ENCODE measurements around the gene USF3. TPM values are rescaled to one million over a fixed set of nuclear protein-coding genes. Genes with fewer than 3 reads are reported as not detected.
A peak's percentile ranks its signal among the peaks of the same experiment; 100 is the strongest.

The USF3 gene
- total and polyA plus RNA-seq, 2 of the 13 experiments (the other 11 are each of a cell fraction or from before 2014, with no cell fraction given): 6.3 to 15.2 TPM

GRCh38 chr3:113626503-113627371, 69.7 kb downstream of the USF3 start:
- H3K4me1 ChIP-seq (ENCODE audit: insufficient read depth, low read length): peaks cover 52% of the 10 kb centered on the region
- CTCF ChIA-PET (ENCODE audit: low intra/inter-chr PET ratio, low total read pairs): interaction anchor here (2.3 kb wide), 1 partner anchor 133 kb away, joined by 29 read pairs; no protein-coding TSS in a partner anchor
- H4K20me1 ChIP-seq (ENCODE audit: insufficient read depth, low read length): no peaks in the 10 kb centered on the region
- 18% methylated on average over 10 of the region's 10 CpGs for WGBS (ENCODE audit: low lambda C conversion rate)
- in situ Hi-C loops (cut with HindIII; ENCODE audit: extremely low pct_ligation_motif_present, low pct_unique_long_range_greater_than_20kb): loop anchor here (10.0 kb wide), 1 partner anchor 132 kb away; no protein-coding TSS in a partner anchor
- peak overlapping the region; percentile 3; the same call in 1 of the 2 replicates for H3K9ac ChIP-seq (ENCODE audit: insufficient read depth, low read depth, low read length)
- H3K27me3 ChIP-seq (ENCODE audit: control insufficient read depth in 1 of 2, insufficient read depth in 2 of 2, low read length in 2 of 2): 0 out of 5 replicates have a peak, but pooled peaks cover 0 to 9% of the 10 kb centered on the region in 2 experiments
- ATAC-seq (peak; percentile 85), FAIRE-seq (peak; percentile 34), DNase-seq (ENCODE audit: low spot score) (peak; percentile 61)
- H3K36me3 ChIP-seq (replicated peaks in 1 of 2; ENCODE audit: control insufficient read depth in 1 of 2, insufficient read depth in 2 of 2, low read length in 2 of 2): no peaks in the 10 kb centered on the region
- H3K4me3 ChIP-seq (replicated peaks in 1 of 3; ENCODE audit: insufficient read depth in 1 of 3, low read depth in 2 of 3, low read length in 3 of 3): 0 out of 6 replicates have a peak overlapping the region, but pooled peaks of 1 of the 3 experiments have one; percentile 9
- H2AFZ ChIP-seq (ENCODE audit: low read length): peak overlapping the region; percentile 54
- H3K9me3 ChIP-seq (ENCODE audit: low read length): no peaks in the 10 kb centered on the region
- POLR2A ChIA-PET: no interaction called here
- H3K27ac ChIP-seq (ENCODE audit: extremely low read length, insufficient read depth, low read length): no peak overlapping the region
- no TSS peak for BruUV-seq (replicated peaks)
- H3K79me2 ChIP-seq (ENCODE audit: insufficient read depth, low read length): no peaks in the 10 kb centered on the region
- intact Hi-C loops (cut with micrococcal nuclease; ENCODE audit: unreplicated experiment): loop anchor here (1.0 to 10.0 kb wide), 6 partner anchors 49 to 575 kb away; no protein-coding TSS in a partner anchor
- peak overlapping the region; percentile 62 for H3K4me2 ChIP-seq (ENCODE audit: low read depth, low read length)
- peak; percentile 70 for TF ChIP-seq SMC3 (IDR thresholded peaks at IDR 0.05; ENCODE audit: low read length)
- no peak for TF ChIP-seq PBX2 (CRISPR knock-in tag; IDR thresholded peaks at IDR 0.05)
- no peak for TF ChIP-seq ZNF567 (CRISPR knock-in tag; IDR thresholded peaks at IDR 0.05; ENCODE audit: borderline replicate concordance)
- no peak for TF ChIP-seq ZNF773 (CRISPR knock-in tag; IDR thresholded peaks at IDR 0.05; ENCODE audit: borderline replicate concordance)
- no peak for TF ChIP-seq ZNF367 (CRISPR knock-in tag; IDR thresholded peaks at IDR 0.05; ENCODE audit: borderline replicate concordance)
- 0 out of 2 replicates have a peak, but pooled peaks have one; percentile 43 for TF ChIP-seq ZNF124 (CRISPR knock-in tag; IDR thresholded peaks at IDR 0.05)
- no peak for TF ChIP-seq ZNF564 (CRISPR knock-in tag; IDR thresholded peaks at IDR 0.05)
- no peak for TF ChIP-seq ZSCAN20 (CRISPR knock-in tag; IDR thresholded peaks at IDR 0.05; ENCODE audit: borderline replicate concordance)
- no peak for TF ChIP-seq LCORL (IDR thresholded peaks at IDR 0.05)
- TF ChIP-seq LCORL (CRISPR knock-in tag; IDR thresholded peaks at IDR 0.05): peak; percentile 50; the same call in 1 of the 2 replicates
- TF ChIP-seq SIN3B (IDR thresholded peaks at IDR 0.05; ENCODE audit: low read length): no peak
- no peak for TF ChIP-seq ZNF788 (CRISPR knock-in tag; IDR thresholded peaks at IDR 0.05; ENCODE audit: borderline replicate concordance)
- no peak for TF ChIP-seq CREM (IDR thresholded peaks at IDR 0.05)
- no peak for TF ChIP-seq CREM (CRISPR knock-in tag; IDR thresholded peaks at IDR 0.05)
- TF ChIP-seq CREB1 (IDR thresholded peaks at IDR 0.05): no peak
- peak; percentile 20; the same call in 1 of the 2 replicates for TF ChIP-seq CREB1 (CRISPR knock-in tag; IDR thresholded peaks at IDR 0.05)
- TF ChIP-seq ZEB1 (IDR thresholded peaks at IDR 0.05; ENCODE audit: insufficient replicate concordance, low read depth): no peak
- TF ChIP-seq RAD51 (IDR thresholded peaks at IDR 0.05; ENCODE audit: borderline replicate concordance): no peak
- TF ChIP-seq REPIN1 (CRISPR knock-in tag; IDR thresholded peaks at IDR 0.05; ENCODE audit: borderline replicate concordance, low read depth): peak; percentile 43; the same call in 1 of the 2 replicates
- no peak for TF ChIP-seq TFDP1 (CRISPR knock-in tag; IDR thresholded peaks at IDR 0.05; ENCODE audit: borderline replicate concordance)
- TF ChIP-seq FOXO4 (CRISPR knock-in tag; conservative IDR thresholded peaks at IDR 0.05): 0 out of 2 replicates have a peak, but pooled peaks have one; percentile 56
